Measurements from ENCODE around the gene ASIC2. TPM values are rescaled to one million over a fixed set of nuclear protein-coding genes. Genes with fewer than 3 reads are reported as not detected.
A peak's percentile ranks its signal among the peaks of the same experiment; 100 is the strongest.

The ASIC2 gene
- total and polyA plus RNA-seq, 10 donors = not detected

DNA sequence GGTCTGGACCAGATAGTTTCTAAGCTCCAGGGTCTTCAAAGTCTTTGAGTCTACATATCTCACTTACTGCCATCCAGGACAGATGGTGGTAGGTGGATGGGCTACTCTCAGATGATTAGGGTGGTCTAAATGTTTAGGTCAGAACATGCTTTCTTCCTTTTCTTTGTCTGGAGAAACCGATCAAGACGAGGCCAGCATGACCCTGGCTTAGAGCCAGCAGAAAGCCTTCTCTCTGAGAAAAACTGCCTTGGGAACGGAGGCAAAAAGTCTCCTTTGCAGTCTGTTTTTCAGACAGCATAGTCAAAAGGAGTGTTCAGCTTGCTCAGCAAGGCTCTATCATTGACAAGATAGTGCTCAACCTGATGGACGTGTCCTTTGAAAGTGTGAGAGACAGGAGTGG is 252.6 kb downstream of the ASIC2 start:
- Histone ChIP-seq H3K27me3 (replicated peaks in 1 of 7) (peaks cover 0 to 38% (median 0%) of the 10 kb centered on the region in 7 donors), H3K4me1 (peaks cover 0 to 15% (median 0%) of the 10 kb centered on the region in 6 donors), H3K9me3 (no peaks in the 10 kb centered on the region), H3K4me3 (no peak overlapping the region), H3K27ac (no peak overlapping the region), H3K36me3 (no peaks in the 10 kb centered on the region)
- no peak for DNase-seq
- intact Hi-C loops (cut with DNase I; ENCODE audit: low total_unique reads) = no loop called here
- TF ChIP-seq POLR2AphosphoS5 (IDR thresholded peaks at IDR 0.05) (no peak), POLR2A (IDR thresholded peaks at IDR 0.05) (no peak)
- TF ChIP-seq, protein P1, sequence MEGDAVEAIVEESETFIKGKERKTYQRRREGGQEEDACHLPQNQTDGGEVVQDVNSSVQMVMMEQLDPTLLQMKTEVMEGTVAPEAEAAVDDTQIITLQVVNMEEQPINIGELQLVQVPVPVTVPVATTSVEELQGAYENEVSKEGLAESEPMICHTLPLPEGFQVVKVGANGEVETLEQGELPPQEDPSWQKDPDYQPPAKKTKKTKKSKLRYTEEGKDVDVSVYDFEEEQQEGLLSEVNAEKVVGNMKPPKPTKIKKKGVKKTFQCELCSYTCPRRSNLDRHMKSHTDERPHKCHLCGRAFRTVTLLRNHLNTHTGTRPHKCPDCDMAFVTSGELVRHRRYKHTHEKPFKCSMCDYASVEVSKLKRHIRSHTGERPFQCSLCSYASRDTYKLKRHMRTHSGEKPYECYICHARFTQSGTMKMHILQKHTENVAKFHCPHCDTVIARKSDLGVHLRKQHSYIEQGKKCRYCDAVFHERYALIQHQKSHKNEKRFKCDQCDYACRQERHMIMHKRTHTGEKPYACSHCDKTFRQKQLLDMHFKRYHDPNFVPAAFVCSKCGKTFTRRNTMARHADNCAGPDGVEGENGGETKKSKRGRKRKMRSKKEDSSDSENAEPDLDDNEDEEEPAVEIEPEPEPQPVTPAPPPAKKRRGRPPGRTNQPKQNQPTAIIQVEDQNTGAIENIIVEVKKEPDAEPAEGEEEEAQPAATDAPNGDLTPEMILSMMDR (IDR thresholded peaks at IDR 0.05 in 8 of 11, conservative IDR thresholded peaks at IDR 0.05 in 3 of 11) = no peak
- 50 to 80% (median 60%) methylated on average over 4 of the region's 4 CpGs for WGBS, 5 donors

DNA sequence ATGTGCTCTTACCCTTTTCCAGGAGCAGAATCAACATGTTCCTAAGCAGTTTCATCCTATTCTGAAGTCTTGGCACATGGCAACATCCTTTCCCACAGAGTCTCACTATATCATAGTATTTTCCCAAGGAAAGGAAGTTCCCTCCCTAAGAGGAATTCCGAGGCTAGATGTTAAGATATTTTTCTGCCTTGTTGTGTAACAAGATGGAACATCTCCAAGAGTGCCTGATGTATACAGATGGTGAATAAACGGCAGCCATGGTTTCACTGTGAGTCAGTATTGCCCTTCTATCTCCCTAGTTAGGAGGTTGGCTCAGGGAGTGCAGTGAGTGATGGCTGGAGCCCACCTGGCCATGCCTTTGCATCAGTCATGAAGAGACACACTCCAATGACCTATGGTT is 253.2 kb downstream of the ASIC2 start:
- Histone ChIP-seq H3K27ac (no peak overlapping the region), H3K9me3 (peaks cover 0 to under 1% (median 0%) of the 10 kb centered on the region in 8 donors), H3K4me3 (no peak overlapping the region), H3K27me3 (replicated peaks in 1 of 7) (peaks cover 0 to 38% (median 0%) of the 10 kb centered on the region in 7 donors), H3K4me1 (peaks cover 0 to 15% (median 0%) of the 10 kb centered on the region in 6 donors), H3K36me3 (no peaks in the 10 kb centered on the region)
- WGBS, 5 donors = 13 to 50% (median 27%) methylated on average over 2 of the region's 2 CpGs
- TF ChIP-seq, protein P1 (IDR thresholded peaks at IDR 0.05 in 8 of 11, conservative IDR thresholded peaks at IDR 0.05 in 3 of 11) = no peak
- DNase-seq = no peak
- intact Hi-C loops (cut with DNase I; ENCODE audit: low total_unique reads) = no loop called here

DNA sequence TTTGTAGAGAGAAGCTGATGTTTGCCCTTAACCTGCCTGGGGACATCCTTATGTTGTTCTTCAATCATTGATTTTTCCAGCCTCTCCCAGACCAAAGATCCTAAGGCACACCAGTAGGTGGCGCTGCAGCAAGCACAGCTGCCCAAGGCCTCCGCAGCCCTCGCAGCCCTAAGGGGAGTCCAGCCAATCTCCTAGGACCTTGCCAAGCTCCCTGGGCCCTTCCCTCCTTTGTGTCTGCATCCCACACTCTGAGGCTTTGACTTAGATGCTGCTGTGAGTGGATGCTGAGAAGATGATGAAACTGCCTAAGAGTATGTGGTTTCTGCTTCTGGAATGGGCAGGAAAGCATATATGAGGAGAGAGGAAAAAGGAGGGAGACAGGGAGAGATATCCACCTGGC is 254.4 kb downstream of the ASIC2 start:
- peaks cover 0 to 41% (median 0%) of the 10 kb centered on the region in 7 donors for H3K27me3 ChIP-seq (replicated peaks in 1 of 7)
- DNase-seq = no peak
- H3K27ac ChIP-seq = no peak overlapping the region
- TF ChIP-seq, protein P1 (IDR thresholded peaks at IDR 0.05 in 8 of 11, conservative IDR thresholded peaks at IDR 0.05 in 3 of 11) = peak in 8 of 11 experiments; percentile 20 to 54 (median 36)
- no peak for TF ChIP-seq POLR2AphosphoS5 (IDR thresholded peaks at IDR 0.05)
- no peaks in the 10 kb centered on the region for H3K36me3 ChIP-seq
- intact Hi-C loops (cut with DNase I; ENCODE audit: low total_unique reads) = no loop called here
- 0 to 5% (median 0%) methylated on average over 3 of the region's 3 CpGs for WGBS, 5 donors
- peaks cover 0 to 4% (median 0%) of the 10 kb centered on the region in 8 donors for H3K9me3 ChIP-seq
- peaks cover 0 to 15% (median 0%) of the 10 kb centered on the region in 6 donors for H3K4me1 ChIP-seq
- no peak overlapping the region for H3K4me3 ChIP-seq

DNA sequence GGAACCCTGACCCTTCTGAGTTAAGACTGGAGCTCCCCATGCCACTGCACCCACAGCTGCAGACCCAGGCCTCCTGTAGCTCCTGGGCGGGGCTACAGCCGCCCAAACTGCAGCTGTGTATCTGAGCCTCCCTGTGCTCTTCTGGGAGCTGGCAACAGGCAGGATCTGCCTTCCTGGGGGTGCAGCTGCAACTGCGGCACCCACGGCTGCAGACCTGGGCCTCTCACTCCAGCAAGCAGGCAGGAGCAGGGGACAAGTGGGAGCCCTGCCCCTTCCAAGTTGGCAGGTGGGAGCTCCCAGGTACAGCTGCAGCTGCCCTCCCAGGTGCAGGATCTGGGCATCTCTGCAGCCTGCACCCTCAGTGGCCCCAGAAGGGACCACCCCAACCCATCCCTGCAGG is 259.9 kb downstream of the ASIC2 start:
- intact Hi-C loops (cut with DNase I; ENCODE audit: low total_unique reads) = no loop called here
- DNase-seq = no peak

More for the DNA sequence above, 259.9 kb downstream of the ASIC2 start:
- Histone ChIP-seq H3K27ac (no peak overlapping the region), H3K4me3 (no peak overlapping the region), H3K9me3 (peaks cover 0 to 4% (median 0%) of the 10 kb centered on the region in 8 donors), H3K27me3 (replicated peaks in 1 of 7) (peaks cover 0 to 36% (median 7%) of the 10 kb centered on the region in 7 donors), H3K36me3 (no peaks in the 10 kb centered on the region), H3K4me1 (no peaks in the 10 kb centered on the region)
- TF ChIP-seq, protein P1 (IDR thresholded peaks at IDR 0.05 in 8 of 11, conservative IDR thresholded peaks at IDR 0.05 in 3 of 11) = no peak
- no peak for TF ChIP-seq POLR2AphosphoS5 (IDR thresholded peaks at IDR 0.05)
- TF ChIP-seq POLR2A (IDR thresholded peaks at IDR 0.05) = no peak
- WGBS, 5 donors = 79 to 95% (median 90%) methylated on average over 2 to 4 of the region's 4 CpGs
